HEK293 (cell line): Measurements from ENCODE around the gene ZFP92.
"Not testable (repeated sequence)": the region's sequence is repeated elsewhere in the genome, so short reads cannot be mapped to it uniquely, and the experiment has no call there.

ENCODE experiments used
- CTCF ChIP-seq: fragments of 450-650 bp; formaldehyde crosslinking; IDR thresholded peaks from 2 replicates; pipeline ENCODE4 v1.5.1; 2016; ENCODE audit warnings: missing biosample characterization, missing genetic modification characterization
- GLI4 ChIP-seq: fragments of 450-650 bp; formaldehyde crosslinking; IDR thresholded peaks from 2 replicates; pipeline ENCODE4 v1.5.1; 2016; ENCODE audit warnings: missing biosample characterization, missing genetic modification characterization
- TCF7L2 ChIP-seq: IDR thresholded peaks from 2 replicates; pipeline ENCODE4 v1.6.1; 2011; ENCODE audit warnings: low read depth, mild to moderate bottlenecking, inconsistent platforms, low read length, moderate library complexity, borderline replicate concordance
- ZNF146 ChIP-seq: fragments of 450-650 bp; formaldehyde crosslinking; IDR thresholded peaks from 2 replicates; pipeline ENCODE4 v1.5.1; 2016; ENCODE audit warnings: missing biosample characterization, missing genetic modification characterization
- ZNF16 ChIP-seq: fragments of 450-650 bp; formaldehyde crosslinking; IDR thresholded peaks from 2 replicates; pipeline ENCODE4 v1.5.1; 2016; ENCODE audit warnings: low read depth, missing biosample characterization, missing genetic modification characterization
- ZNF184 ChIP-seq: fragments of 450-650 bp; IDR thresholded peaks from 2 replicates; pipeline ENCODE4 v1.5.1; 2018; ENCODE audit warnings: missing biosample characterization, mild to moderate bottlenecking, missing genetic modification characterization
- ZNF274 ChIP-seq, 2 experiments: fragments of 200-500 bp in 1 of 2; fragments of 450-650 bp in 1 of 2; sonication (Bioruptor generic) in 1 of 2; formaldehyde crosslinking in 1 of 2; IDR thresholded peaks; 2 replicates each; pipeline versions ENCODE4 v1.5.1 to v1.6.1; 2014 to 2016; ENCODE audit warnings: borderline replicate concordance in 1 of 2, inconsistent platforms in 1 of 2, low read length in 1 of 2, missing biosample characterization in 1 of 2, missing genetic modification characterization in 1 of 2
- ZNF280D ChIP-seq: fragments of 450-650 bp; formaldehyde crosslinking; IDR thresholded peaks from 2 replicates; pipeline ENCODE4 v1.5.1; 2016; ENCODE audit warnings: missing biosample characterization, missing genetic modification characterization
- ZNF549 ChIP-seq: fragments of 450-650 bp; IDR thresholded peaks from 2 replicates; pipeline ENCODE4 v1.5.1; 2018; ENCODE audit warnings: missing biosample characterization, missing genetic modification characterization, mild to moderate bottlenecking, inconsistent platforms, moderate library complexity
- ZNF626 ChIP-seq: fragments of 450-650 bp; sonication (Bioruptor Pico); formaldehyde crosslinking; IDR thresholded peaks from 2 replicates; pipeline ENCODE4 v1.5.1; 2018; ENCODE audit warnings: missing biosample characterization, missing genetic modification characterization, inconsistent platforms
- ZNF707 ChIP-seq: fragments of 450-650 bp; formaldehyde crosslinking; IDR thresholded peaks from 2 replicates; pipeline ENCODE4 v1.5.1; 2016; ENCODE audit warnings: missing biosample characterization, missing genetic modification characterization
- ZNF777 ChIP-seq: fragments of 450-650 bp; formaldehyde crosslinking; IDR thresholded peaks from 2 replicates; pipeline ENCODE4 v1.5.1; 2017; ENCODE audit warnings: missing biosample characterization, missing genetic modification characterization, borderline replicate concordance

- TF ChIP-seq ZNF549 (tag by site-specific recombination); ZNF274 (IDR thresholded peaks at IDR 0.05; ENCODE audit: low read length); ZNF274 (tag by site-specific recombination; IDR thresholded peaks at IDR 0.05; ENCODE audit: borderline replicate concordance); CTCF (tag by site-specific recombination); ZNF707 (tag by site-specific recombination); ZNF280D (tag by site-specific recombination); ZNF777 (tag by site-specific recombination); GLI4 (tag by site-specific recombination); ZNF16 (tag by site-specific recombination); ZNF146 (tag by site-specific recombination); ZNF626; ZNF184; TCF7L2: not testable (repeated sequence)
Measured at GRCh38 chrX:153389460-153389768, 21.9 kb upstream of the ZFP92 start.
